IMR-90 (cell line): ENCODE measurements around the gene ITGA3. TPM values are rescaled to one million over a fixed set of nuclear protein-coding genes. Genes with fewer than 3 reads are reported as not detected.

ENCODE experiments used
- ATAC-seq: fragments of 200-7000 bp; cut with Tn5 transposase; 2 replicates; pipeline ENCODE4 v1.9.1; 2020; ENCODE audit warnings: low read depth, mild to moderate bottlenecking, moderate library complexity
- BruUV-seq: library from RNA; stranded (reverse); fragments of 400-500 nt; replicated peaks from 2 replicates; lab custom pipeline; 2021; lab: Mats Ljungman, UMichigan
- CTCF ChIA-PET: fragments of 300-600 bp; formaldehyde crosslinking; extraction: SDS; loops from one replicate; lab custom pipeline; 2021; ENCODE audit warnings: antibody characterized with exemption; lab: Yijun Ruan, JAX
- POLR2A ChIA-PET: fragments of 300-600 bp; sonication (Branson Sonifier 250); formaldehyde crosslinking; loops from one replicate; lab custom pipeline; 2022; ENCODE audit warnings: antibody characterized with exemption; ENCODE audit not compliant: unreplicated experiment; lab: Charles Lee
- DNase-seq: peaks from one replicate; pipeline ENCODE4 v3.0.0; 2013
- H2AFZ ChIP-seq: replicated peaks from 2 replicates; pipeline ENCODE3; 2013; ENCODE audit warnings: low read length, mild to moderate bottlenecking; ENCODE audit not compliant: poor library complexity
- H2AK5ac ChIP-seq: 2 replicates; pipeline ENCODE4 v1.6.1; 2013; ENCODE audit warnings: low read depth, low read length, inconsistent platforms
- H2AK9ac ChIP-seq: replicated peaks from 2 replicates; pipeline ENCODE3; 2013; ENCODE audit warnings: mild to moderate bottlenecking, low read depth, low read length, moderate library complexity; ENCODE audit not compliant: poor library complexity
- H2BK120ac ChIP-seq: 2 replicates; pipeline ENCODE4 v1.6.1; 2013; ENCODE audit warnings: low read depth, low read length, inconsistent platforms
- H2BK15ac ChIP-seq: 3 replicates; pipeline ENCODE4 v1.6.1; 2013; ENCODE audit warnings: low read depth, low read length, inconsistent platforms
- H2BK20ac ChIP-seq: 2 replicates; pipeline ENCODE4 v1.6.1; 2013; ENCODE audit warnings: low read depth, mild to moderate bottlenecking, inconsistent platforms, low read length, moderate library complexity
- H2BK5ac ChIP-seq: 2 replicates; pipeline ENCODE4 v1.6.1; 2013; ENCODE audit warnings: mild to moderate bottlenecking, low read depth, low read length, inconsistent platforms; ENCODE audit not compliant: poor library complexity, severe bottlenecking
- H3K14ac ChIP-seq: replicated peaks from 2 replicates; pipeline ENCODE4 v1.6.1; 2013; ENCODE audit warnings: low read depth, low read length, inconsistent platforms
- H3K18ac ChIP-seq: 2 replicates; pipeline ENCODE4 v1.6.1; 2013; ENCODE audit warnings: low read depth, low read length, control low read depth
- H3K23ac ChIP-seq: 2 replicates; pipeline ENCODE4 v1.6.1; 2013; ENCODE audit warnings: low read depth, low read length, inconsistent platforms
- H3K27ac ChIP-seq: 2 replicates; pipeline ENCODE4 v1.5.1; 2013; ENCODE audit warnings: mild to moderate bottlenecking, control low read depth, low read length; ENCODE audit not compliant: insufficient read depth
- H3K27me3 ChIP-seq: 2 replicates; pipeline ENCODE4 v1.6.1; 2013; ENCODE audit warnings: low read length; ENCODE audit not compliant: control insufficient read depth, insufficient read depth
- H3K36me3 ChIP-seq: 2 replicates; pipeline ENCODE4 v1.6.1; 2013; ENCODE audit warnings: low read length, mixed read lengths; ENCODE audit not compliant: control insufficient read depth, insufficient read depth
- H3K4ac ChIP-seq: 2 replicates; pipeline ENCODE4 v1.6.1; 2013; ENCODE audit warnings: low read depth, low read length, inconsistent platforms
- H3K4me1 ChIP-seq: 2 replicates; pipeline ENCODE4 v1.6.1; 2013; ENCODE audit warnings: low read length, mixed read lengths; ENCODE audit not compliant: control insufficient read depth, insufficient read depth
- H3K4me2 ChIP-seq: 2 replicates; pipeline ENCODE4 v1.6.1; 2013; ENCODE audit warnings: low read depth, mild to moderate bottlenecking, control low read depth, low read length, moderate library complexity
- H3K4me3 ChIP-seq: 2 replicates; pipeline ENCODE4 v1.5.1; 2013; ENCODE audit warnings: low read depth, mild to moderate bottlenecking, control low read depth, low read length, moderate library complexity; ENCODE audit not compliant: insufficient read depth
- H3K56ac ChIP-seq: 2 replicates; pipeline ENCODE4 v1.6.1; 2013; ENCODE audit warnings: low read length, inconsistent platforms; ENCODE audit not compliant: insufficient read depth; ENCODE audit errors: extremely low read depth
- H3K79me1 ChIP-seq, 2 experiments: 2 replicates each; pipeline ENCODE4 v1.6.1; 2013; ENCODE audit warnings: low read length in 2 of 2, inconsistent platforms in 1 of 2, low read depth in 1 of 2
- H3K9ac ChIP-seq: 2 replicates; pipeline ENCODE4 v1.6.1; 2013; ENCODE audit warnings: low read depth, low read length, control low read depth
- H3K9me1 ChIP-seq: 2 replicates; pipeline ENCODE4 v1.6.1; 2013; ENCODE audit warnings: low read length, inconsistent platforms; ENCODE audit not compliant: insufficient read depth
- H3K9me3 ChIP-seq: 2 replicates; pipeline ENCODE4 v1.6.1; 2013; ENCODE audit warnings: low read length; ENCODE audit not compliant: control insufficient read depth, insufficient read depth
- H4K20me1 ChIP-seq: 2 replicates; pipeline ENCODE4 v1.6.1; 2013; ENCODE audit warnings: low read length, inconsistent platforms; ENCODE audit not compliant: insufficient read depth
- H4K5ac ChIP-seq: 2 replicates; pipeline ENCODE4 v1.6.1; 2013; ENCODE audit warnings: mild to moderate bottlenecking, low read depth, low read length, control low read depth
- H4K8ac ChIP-seq, 2 experiments: 2 replicates each; pipeline ENCODE4 v1.6.1; 2013; ENCODE audit warnings: low read depth in 2 of 2, low read length in 2 of 2, control low read depth in 1 of 2, inconsistent platforms in 1 of 2
- H4K91ac ChIP-seq: 2 replicates; pipeline ENCODE4 v1.6.1; 2013; ENCODE audit warnings: low read depth, low read length, inconsistent platforms; ENCODE audit not compliant: insufficient read depth
- CHD1 ChIP-seq: IDR thresholded peaks from 2 replicates; pipeline ENCODE4 v1.6.1; 2012; ENCODE audit warnings: low read depth, low read length, improper control_type of control experiment
- ELK1 ChIP-seq: fragments of 150-350 bp; IDR thresholded peaks from 2 replicates; pipeline ENCODE4 v1.6.1; 2016; ENCODE audit warnings: low read depth, mild to moderate bottlenecking, low read length, moderate library complexity, borderline replicate concordance
- FOS ChIP-seq: fragments of 150-350 bp; IDR thresholded peaks from 2 replicates; pipeline ENCODE4 v1.6.1; 2016; ENCODE audit warnings: low read depth, low read length
- MAFK ChIP-seq: IDR thresholded peaks from 2 replicates; pipeline ENCODE4 v1.6.1; 2012; ENCODE audit warnings: low read depth, low read length, improper control_type of control experiment
- MAZ ChIP-seq: IDR thresholded peaks from 2 replicates; pipeline ENCODE4 v1.6.1; 2012; ENCODE audit warnings: low read depth, mild to moderate bottlenecking, low read length, improper control_type of control experiment, moderate library complexity, borderline replicate concordance
- MXI1 ChIP-seq: IDR thresholded peaks from 2 replicates; pipeline ENCODE4 v1.6.1; 2012; ENCODE audit warnings: low read depth, mild to moderate bottlenecking, low read length, moderate library complexity, borderline replicate concordance
- NFE2L2 ChIP-seq: fragments of 150-350 bp; IDR thresholded peaks from 2 replicates; pipeline ENCODE4 v1.6.1; 2016; ENCODE audit warnings: low read depth, mild to moderate bottlenecking, low read length
- RAD21 ChIP-seq: IDR thresholded peaks from 2 replicates; pipeline ENCODE4 v1.6.1; 2012; ENCODE audit warnings: low read length, improper control_type of control experiment
- RCOR1 ChIP-seq: IDR thresholded peaks from 2 replicates; pipeline ENCODE4 v1.6.1; 2012; ENCODE audit warnings: mild to moderate bottlenecking, low read length, improper control_type of control experiment; ENCODE audit not compliant: insufficient replicate concordance
- RFX5 ChIP-seq: IDR thresholded peaks from 2 replicates; pipeline ENCODE4 v1.8.0; 2012; ENCODE audit warnings: low read depth, mild to moderate bottlenecking, low read length, moderate library complexity
- SMC3 ChIP-seq: fragments of 150-350 bp; IDR thresholded peaks from 2 replicates; pipeline ENCODE4 v1.6.1; 2016; ENCODE audit warnings: low read depth, mild to moderate bottlenecking, antibody characterized with exemption, low read length, moderate library complexity
- WGBS, 2 experiments: methylation state at CpG; one replicate each; pipeline versions ENCODE4 v1.1.5 to v1.1.7; 2013; ENCODE audit warnings: missing lambda C conversion rate in 2 of 2; ENCODE audit not compliant: insufficient read length in 1 of 2; ENCODE audit errors: extremely low coverage in 2 of 2; 5-methylcytosine and 5-hydroxymethylcytosine counted together
- dilution Hi-C: fragments of 300-500 bp; cut with HindIII; formaldehyde crosslinking; loops from one replicate; pipeline ENCODE4 v1.14.3; 2018; ENCODE audit warnings: low sequenced_read_pairs; ENCODE audit not compliant: unreplicated experiment
- in situ Hi-C: fragments of 300-500 bp; cut with MboI; formaldehyde crosslinking; loops from 3 replicates; pipeline ENCODE4 v1.14.3; 2019; ENCODE audit warnings: low sequenced_read_pairs, inconsistent platforms, mixed read lengths
- intact Hi-C: fragments of 100-400 bp; cut with micrococcal nuclease; formaldehyde crosslinking; loops from 2 replicates; pipeline ENCODE4 v1.10.0; 2022
- polyA plus RNA-seq, 3 experiments: library from polyadenylated mRNA; depleted of rRNA; stranded (reverse); fragments of >200 nt; gene quantifications; 2 replicates each; pipeline ENCODE4 v1.2.3, GENCODE V29; 2012; ENCODE audit warnings: low replicate concordance in 1 of 3
- total RNA-seq: library from RNA; depleted of rRNA; stranded (reverse); fragments of >200 nt; gene quantifications from 2 replicates; pipeline ENCODE4 v1.2.3, GENCODE V29; 2012
- TF ChIP-seq, protein P1 (sequence below): conservative IDR thresholded peaks from 2 replicates; pipeline ENCODE4 v1.5.1; 2012; ENCODE audit warnings: mild to moderate bottlenecking, low read depth, low read length, improper control_type of control experiment
- TF ChIP-seq, protein P2 (sequence below): fragments of 150-350 bp; IDR thresholded peaks from 2 replicates; pipeline ENCODE4 v1.6.1; 2017; ENCODE audit warnings: mild to moderate bottlenecking, antibody characterized with exemption, low read length, low read depth

Gene ITGA3
- total and polyA plus RNA-seq, 2 of the 4 experiments (the other 2 are of a cell fraction): 78.0 to 202 TPM

DNA sequence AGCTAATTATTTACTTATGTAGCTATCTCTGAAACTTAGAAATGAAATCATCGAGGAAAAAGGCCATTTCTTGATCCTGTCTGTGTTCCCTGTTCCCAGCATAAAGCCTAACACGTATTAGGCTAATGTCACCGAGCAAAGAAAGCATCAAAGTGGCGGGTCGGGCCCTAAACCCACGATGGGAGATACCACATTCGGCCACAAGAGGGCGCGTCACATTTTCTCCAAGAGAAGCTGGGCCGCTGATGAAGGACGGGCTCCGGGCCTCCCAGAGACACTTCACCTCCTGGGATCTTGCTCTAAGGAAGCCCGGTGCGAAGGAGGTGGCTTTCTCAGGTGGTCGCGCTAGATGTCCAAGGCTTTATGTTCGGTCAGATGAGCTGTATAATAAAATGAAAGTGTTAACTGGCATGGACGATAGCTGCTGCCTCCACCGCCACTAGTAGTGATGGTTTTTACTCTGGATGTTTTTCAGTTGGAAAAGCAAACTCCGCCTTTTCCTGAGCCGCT lies 38.4 kb downstream of the ITGA3 start:
- WGBS, 2 experiments: 7% methylated on average over 5 of the region's 21 CpGs; no CpG with 5 or more reads in 1 of the 2 experiments
- intact Hi-C loops (loop anchor here (1.0 to 2.0 kb wide), 3 partner anchors 55 to 203 kb away; no protein-coding TSS in a partner anchor), in situ Hi-C loops (loop anchor here (5.0 kb wide), 1 partner anchor 203 kb away; no protein-coding TSS in a partner anchor), dilution Hi-C loops (no loop called here)
- no peaks in the 10 kb centered on the region for H3K27me3 ChIP-seq
- H2AFZ ChIP-seq: peak overlapping the region; percentile 95
- H3K56ac ChIP-seq: peak overlapping the region; percentile 46; the same call in 1 of the 2 replicates
- no peaks in the 10 kb centered on the region; the same call in 1 of the 2 replicates for H4K20me1 ChIP-seq
- H3K9me3 ChIP-seq: no peaks in the 10 kb centered on the region
- H3K4ac ChIP-seq: peak overlapping the region; percentile 55
- POLR2A ChIA-PET: interaction anchor here (1.6 kb wide), 1 partner anchor 67 kb away, joined by 4 read pairs; no protein-coding TSS in a partner anchor
- peak overlapping the region; percentile 68 to 84 for H4K8ac ChIP-seq
- H3K23ac ChIP-seq: peak overlapping the region; percentile 21; the same call in 1 of the 2 replicates
- H3K9me1 ChIP-seq: no peaks in the 10 kb centered on the region
- peak overlapping the region; percentile 89 for H2AK9ac ChIP-seq
- H3K4me1 ChIP-seq: peaks cover 5% of the 10 kb centered on the region; the same call in 1 of the 2 replicates
- peak overlapping the region; percentile 39 for H3K4me3 ChIP-seq
- peak; percentile 63 for ATAC-seq
- peak overlapping the region; percentile 87 for H3K4me2 ChIP-seq
- peaks cover 6 to 13% of the 10 kb centered on the region in 2 experiments; a peak in 3 of 4 replicates for H3K79me1 ChIP-seq
- peak overlapping the region; percentile 50 for H2BK120ac ChIP-seq
- TF ChIP-seq MXI1: 0 out of 2 replicates have a peak, but pooled peaks have one; percentile 18
- TF ChIP-seq FOS: no peak
- TF ChIP-seq NFE2L2: no peak
- TF ChIP-seq, protein P1, sequence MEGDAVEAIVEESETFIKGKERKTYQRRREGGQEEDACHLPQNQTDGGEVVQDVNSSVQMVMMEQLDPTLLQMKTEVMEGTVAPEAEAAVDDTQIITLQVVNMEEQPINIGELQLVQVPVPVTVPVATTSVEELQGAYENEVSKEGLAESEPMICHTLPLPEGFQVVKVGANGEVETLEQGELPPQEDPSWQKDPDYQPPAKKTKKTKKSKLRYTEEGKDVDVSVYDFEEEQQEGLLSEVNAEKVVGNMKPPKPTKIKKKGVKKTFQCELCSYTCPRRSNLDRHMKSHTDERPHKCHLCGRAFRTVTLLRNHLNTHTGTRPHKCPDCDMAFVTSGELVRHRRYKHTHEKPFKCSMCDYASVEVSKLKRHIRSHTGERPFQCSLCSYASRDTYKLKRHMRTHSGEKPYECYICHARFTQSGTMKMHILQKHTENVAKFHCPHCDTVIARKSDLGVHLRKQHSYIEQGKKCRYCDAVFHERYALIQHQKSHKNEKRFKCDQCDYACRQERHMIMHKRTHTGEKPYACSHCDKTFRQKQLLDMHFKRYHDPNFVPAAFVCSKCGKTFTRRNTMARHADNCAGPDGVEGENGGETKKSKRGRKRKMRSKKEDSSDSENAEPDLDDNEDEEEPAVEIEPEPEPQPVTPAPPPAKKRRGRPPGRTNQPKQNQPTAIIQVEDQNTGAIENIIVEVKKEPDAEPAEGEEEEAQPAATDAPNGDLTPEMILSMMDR: peak; percentile 74
- peak; percentile 70 for TF ChIP-seq SMC3
- no peak for TF ChIP-seq RCOR1
- TF ChIP-seq MAFK: no peak
- TF ChIP-seq RFX5: no peak
- TF ChIP-seq, protein P2, sequence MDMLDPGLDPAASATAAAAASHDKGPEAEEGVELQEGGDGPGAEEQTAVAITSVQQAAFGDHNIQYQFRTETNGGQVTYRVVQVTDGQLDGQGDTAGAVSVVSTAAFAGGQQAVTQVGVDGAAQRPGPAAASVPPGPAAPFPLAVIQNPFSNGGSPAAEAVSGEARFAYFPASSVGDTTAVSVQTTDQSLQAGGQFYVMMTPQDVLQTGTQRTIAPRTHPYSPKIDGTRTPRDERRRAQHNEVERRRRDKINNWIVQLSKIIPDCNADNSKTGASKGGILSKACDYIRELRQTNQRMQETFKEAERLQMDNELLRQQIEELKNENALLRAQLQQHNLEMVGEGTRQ: no peak
- peak; percentile 65 for TF ChIP-seq RAD21
- TF ChIP-seq CHD1: no peak
- TF ChIP-seq ELK1: no peak
- TF ChIP-seq MAZ: 0 out of 2 replicates have a peak, but pooled peaks have one; percentile 14
- peaks cover 21% of the 10 kb centered on the region for H3K36me3 ChIP-seq
- H2AK5ac ChIP-seq: no peak overlapping the region
- H2BK15ac ChIP-seq: peak overlapping the region; percentile 40; the same call in 2 of the 3 replicates
- H3K18ac ChIP-seq: peak overlapping the region; percentile 16; the same call in 1 of the 2 replicates
- peak overlapping the region; percentile 62 for H3K9ac ChIP-seq
- no peak overlapping the region for H4K91ac ChIP-seq
- H4K5ac ChIP-seq: peak overlapping the region; percentile 19
- CTCF ChIA-PET: interaction anchor here (0.6 to 2.5 kb wide), 20 partner anchors 14 to 239 kb away, joined by 3 to 15 read pairs (median 4); partner anchors contain the start of gene ITGA3
- peak; percentile 81 for DNase-seq
- no peak overlapping the region; the same call in 1 of the 2 replicates for H3K14ac ChIP-seq
- peak overlapping the region; percentile 36; the same call in 1 of the 2 replicates for H3K27ac ChIP-seq
- BruUV-seq: no TSS peak
- peak overlapping the region; percentile 53 for H2BK5ac ChIP-seq
- H2BK20ac ChIP-seq: peak overlapping the region; percentile 12; the same call in 1 of the 2 replicates
